Nephron (organoid): ENCODE measurements around the gene GRIK4.

Source experiments
- H3K27ac Mint-ChIP-seq, 3 experiments: 2 replicates each; pipeline ENCODE4 v1.8.0; 2020; ENCODE audit warnings: mixed read lengths in 3 of 3, mild to moderate bottlenecking in 2 of 3, moderate library complexity in 1 of 3
- H3K27me3 Mint-ChIP-seq: 2 replicates; pipeline ENCODE4 v1.8.0; 2021; ENCODE audit warnings: low read depth, mild to moderate bottlenecking, moderate library complexity, mixed read lengths
- H3K36me3 Mint-ChIP-seq: 2 replicates; pipeline ENCODE4 v1.8.0; 2020; ENCODE audit warnings: low read depth, mixed read lengths
- H3K4me1 Mint-ChIP-seq: 2 replicates; pipeline ENCODE4 v1.8.0; 2020; ENCODE audit warnings: mixed read lengths
- H3K4me3 Mint-ChIP-seq, 3 experiments: 2 replicates each; pipeline ENCODE4 v1.8.0; 2020; ENCODE audit warnings: mild to moderate bottlenecking in 3 of 3, mixed read lengths in 3 of 3, moderate library complexity in 2 of 3
- H3K9me3 Mint-ChIP-seq: 2 replicates; pipeline ENCODE4 v1.8.0; 2020; ENCODE audit warnings: mixed read lengths
- TF ChIP-seq, protein P1 (sequence below), 3 experiments: fragments of 200-600 bp; sonication (generic); IDR thresholded peaks; one replicate each; pipeline ENCODE4 v1.5.0; 2021; ENCODE audit warnings: antibody characterized with exemption in 3 of 3; ENCODE audit not compliant: unreplicated experiment in 3 of 3

GRIK4 gene

DNA sequence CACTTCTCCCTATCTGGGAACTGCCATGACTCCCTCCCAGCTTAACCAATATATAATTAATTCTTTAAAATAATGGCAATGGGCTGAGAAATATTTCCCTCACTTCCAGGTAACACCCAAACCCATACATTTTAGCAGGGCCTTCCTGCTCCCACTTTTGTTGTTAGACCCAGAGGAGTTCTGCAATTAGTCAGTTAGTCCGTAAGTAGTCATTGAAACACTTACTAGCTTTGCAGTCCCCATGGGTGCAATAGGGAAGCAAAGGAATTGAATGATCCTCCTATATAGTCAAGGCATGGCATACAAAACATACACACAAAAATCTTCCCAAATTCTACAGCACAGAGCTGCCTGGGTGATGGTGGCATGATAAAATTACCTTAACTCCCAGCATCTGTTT, 258.4 kb downstream of the GRIK4 start:
- H3K27ac Mint-ChIP-seq = no peak overlapping the region
- H3K9me3 Mint-ChIP-seq = peaks cover 38% of the 10 kb centered on the region
- TF ChIP-seq, protein P1, sequence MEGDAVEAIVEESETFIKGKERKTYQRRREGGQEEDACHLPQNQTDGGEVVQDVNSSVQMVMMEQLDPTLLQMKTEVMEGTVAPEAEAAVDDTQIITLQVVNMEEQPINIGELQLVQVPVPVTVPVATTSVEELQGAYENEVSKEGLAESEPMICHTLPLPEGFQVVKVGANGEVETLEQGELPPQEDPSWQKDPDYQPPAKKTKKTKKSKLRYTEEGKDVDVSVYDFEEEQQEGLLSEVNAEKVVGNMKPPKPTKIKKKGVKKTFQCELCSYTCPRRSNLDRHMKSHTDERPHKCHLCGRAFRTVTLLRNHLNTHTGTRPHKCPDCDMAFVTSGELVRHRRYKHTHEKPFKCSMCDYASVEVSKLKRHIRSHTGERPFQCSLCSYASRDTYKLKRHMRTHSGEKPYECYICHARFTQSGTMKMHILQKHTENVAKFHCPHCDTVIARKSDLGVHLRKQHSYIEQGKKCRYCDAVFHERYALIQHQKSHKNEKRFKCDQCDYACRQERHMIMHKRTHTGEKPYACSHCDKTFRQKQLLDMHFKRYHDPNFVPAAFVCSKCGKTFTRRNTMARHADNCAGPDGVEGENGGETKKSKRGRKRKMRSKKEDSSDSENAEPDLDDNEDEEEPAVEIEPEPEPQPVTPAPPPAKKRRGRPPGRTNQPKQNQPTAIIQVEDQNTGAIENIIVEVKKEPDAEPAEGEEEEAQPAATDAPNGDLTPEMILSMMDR (IDR thresholded peaks at IDR 0.05; ENCODE audit: unreplicated experiment in 3 of 3) = no peak
- no peak overlapping the region for H3K4me3 Mint-ChIP-seq
- no peaks in the 10 kb centered on the region for H3K4me1 Mint-ChIP-seq
- peaks cover 6% of the 10 kb centered on the region for H3K27me3 Mint-ChIP-seq
- peaks cover 3% of the 10 kb centered on the region for H3K36me3 Mint-ChIP-seq

- Mint-ChIP-seq H3K9me3 (peaks cover 34% of the 10 kb centered on the region), H3K27ac (no peak overlapping the region), H3K4me3 (no peak overlapping the region), H3K27me3 (peaks cover 6% of the 10 kb centered on the region), H3K36me3 (peaks cover 3% of the 10 kb centered on the region), H3K4me1 (no peaks in the 10 kb centered on the region)
- TF ChIP-seq, protein P1 (IDR thresholded peaks at IDR 0.05; ENCODE audit: unreplicated experiment in 3 of 3) = no peak
Measured at GRCh38 chr11:120771551-120772060, 260.1 kb downstream of the GRIK4 start.

DNA sequence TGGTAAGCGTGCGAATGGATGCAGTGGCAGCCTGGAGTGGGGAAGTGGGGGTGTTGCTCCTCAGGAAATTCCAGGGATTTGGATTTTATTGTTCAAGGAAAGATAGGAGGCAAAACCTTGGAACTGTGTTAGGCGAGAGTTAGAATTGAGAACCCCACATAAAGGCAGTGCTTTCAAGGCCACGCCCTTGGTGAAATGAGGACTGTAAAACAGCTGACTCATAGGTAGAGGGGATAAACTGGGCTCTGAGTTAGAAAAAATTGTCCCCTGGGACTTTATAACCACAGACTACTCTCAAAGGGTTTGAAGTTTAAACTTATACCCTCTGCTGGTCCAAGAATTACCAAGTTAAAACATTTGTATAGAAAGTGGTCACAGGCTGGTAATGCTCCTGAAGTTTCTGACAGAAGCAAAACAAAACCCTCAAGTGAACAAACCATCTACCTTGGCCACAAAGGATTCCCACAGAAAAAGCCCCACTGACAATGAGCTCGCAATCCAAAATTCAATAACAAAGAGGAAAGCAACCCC, 262.0 kb downstream of the GRIK4 start:
- Mint-ChIP-seq H3K27ac (no peak overlapping the region), H3K4me1 (no peaks in the 10 kb centered on the region), H3K4me3 (no peak overlapping the region), H3K9me3 (peaks cover 14% of the 10 kb centered on the region), H3K36me3 (no peaks in the 10 kb centered on the region), H3K27me3 (peaks cover 6% of the 10 kb centered on the region)
- TF ChIP-seq, protein P1 (IDR thresholded peaks at IDR 0.05; ENCODE audit: unreplicated experiment in 3 of 3) = no peak

- Mint-ChIP-seq H3K27ac (no peak overlapping the region), H3K9me3 (peaks cover 10% of the 10 kb centered on the region), H3K4me3 (no peak overlapping the region)
Measured at GRCh38 chr11:120774591-120775386, 263.2 kb downstream of the GRIK4 start.

DNA sequence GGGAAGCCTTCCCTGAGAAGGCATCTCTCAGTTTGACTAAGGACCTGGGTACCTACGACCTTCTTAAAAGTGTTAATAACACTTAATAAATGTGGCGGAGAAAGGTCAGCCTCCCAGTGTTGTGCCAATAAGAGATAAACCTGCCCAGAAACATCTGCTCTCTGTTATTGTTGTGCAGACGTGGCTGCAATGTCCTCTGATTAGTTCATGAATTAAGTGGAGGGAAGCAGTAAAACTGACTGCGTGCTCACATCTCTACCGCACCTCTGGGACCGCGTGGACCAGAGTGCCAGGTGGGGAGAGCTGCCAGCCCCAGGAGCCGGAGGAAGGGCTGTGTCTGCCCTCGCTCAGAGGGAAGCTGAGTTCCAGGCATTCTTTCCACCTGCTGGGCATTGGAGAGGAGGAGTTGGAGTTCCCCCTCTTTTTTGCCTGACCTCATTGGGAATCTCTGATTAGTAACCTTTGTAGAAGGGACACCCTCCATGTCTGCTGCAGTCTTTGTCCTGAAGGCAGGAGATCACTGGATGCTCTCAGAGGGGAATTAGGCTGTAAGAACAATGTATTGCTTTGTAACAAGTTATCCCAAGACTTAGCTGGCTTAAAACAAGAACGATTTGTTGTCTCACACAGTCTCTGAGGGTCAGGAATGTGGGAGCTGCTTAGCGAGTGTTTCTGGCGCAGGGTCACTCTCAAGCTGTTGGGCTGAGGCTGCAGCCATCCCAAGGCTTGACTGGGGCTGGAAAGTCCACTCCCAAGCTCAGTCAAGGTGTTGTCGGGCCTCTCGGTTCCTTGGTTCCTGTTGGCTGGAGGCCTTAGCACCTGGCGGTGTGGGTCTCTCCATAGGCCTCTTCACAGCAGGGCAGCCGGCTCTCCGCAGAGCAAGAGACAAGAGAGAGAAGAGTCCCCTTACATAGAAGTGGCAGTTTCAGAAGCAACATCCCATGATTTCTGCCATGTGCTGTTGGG, 264.7 kb downstream of the GRIK4 start:
- Mint-ChIP-seq H3K27me3 (peaks cover 6% of the 10 kb centered on the region), H3K9me3 (peaks cover 5% of the 10 kb centered on the region), H3K36me3 (no peaks in the 10 kb centered on the region), H3K27ac (no peak overlapping the region), H3K4me3 (no peak overlapping the region), H3K4me1 (no peaks in the 10 kb centered on the region)
- TF ChIP-seq, protein P1 (IDR thresholded peaks at IDR 0.05; ENCODE audit: unreplicated experiment in 3 of 3) = no peak

More at GRCh38 chr11:120774591-120775386, 263.2 kb downstream of the GRIK4 start:
- Mint-ChIP-seq H3K4me1 (no peaks in the 10 kb centered on the region), H3K27me3 (peaks cover 6% of the 10 kb centered on the region), H3K36me3 (no peaks in the 10 kb centered on the region)
- TF ChIP-seq, protein P1 (IDR thresholded peaks at IDR 0.05; ENCODE audit: unreplicated experiment in 3 of 3) = no peak
